ENCODE data around the gene AP2A1.

DNA sequence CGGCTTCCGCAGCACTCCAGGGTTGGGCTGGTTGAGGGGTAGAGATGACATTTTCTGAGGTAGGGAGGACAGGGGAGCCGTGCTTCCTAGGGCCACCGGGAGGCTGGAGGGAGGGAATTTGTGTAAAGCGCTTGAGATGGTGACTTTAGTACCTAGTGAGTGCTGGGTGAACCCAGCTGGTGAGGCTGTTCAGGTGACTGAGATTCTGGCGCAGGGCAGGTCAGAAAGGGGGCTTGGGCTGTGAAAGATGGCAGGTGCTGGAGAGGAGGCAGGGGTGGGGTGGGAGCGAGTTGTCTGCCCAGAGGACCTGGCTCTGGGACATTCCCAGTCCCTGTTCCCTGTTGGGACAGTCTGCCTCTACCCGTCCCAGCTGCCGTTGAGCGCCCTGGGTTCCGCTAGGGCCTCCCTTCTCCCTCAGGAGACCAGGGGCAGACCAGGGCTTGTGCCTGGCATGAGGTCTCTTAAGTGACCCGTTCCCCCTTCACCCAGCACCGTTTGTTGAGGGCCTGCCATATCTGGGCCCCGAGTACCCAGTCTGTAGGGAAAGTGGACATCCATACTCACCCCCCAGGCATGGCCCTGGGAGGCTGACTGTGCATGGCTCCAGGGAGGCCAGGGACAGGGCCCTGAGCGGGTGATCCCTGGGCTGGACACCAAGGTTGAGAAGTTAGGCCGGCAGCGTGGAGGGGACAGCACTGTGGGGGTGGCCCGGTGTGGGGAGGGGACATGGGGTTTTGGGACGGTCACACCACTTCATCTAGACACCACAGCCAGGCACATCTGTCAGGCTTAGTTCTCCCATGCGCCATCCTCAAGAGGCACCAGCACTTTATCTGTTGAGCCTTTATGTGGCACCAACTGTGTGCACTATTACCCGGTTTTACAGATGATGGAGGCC lies 89.1 kb downstream of the AP2A1 start:
- TF ChIP-seq, protein P1, sequence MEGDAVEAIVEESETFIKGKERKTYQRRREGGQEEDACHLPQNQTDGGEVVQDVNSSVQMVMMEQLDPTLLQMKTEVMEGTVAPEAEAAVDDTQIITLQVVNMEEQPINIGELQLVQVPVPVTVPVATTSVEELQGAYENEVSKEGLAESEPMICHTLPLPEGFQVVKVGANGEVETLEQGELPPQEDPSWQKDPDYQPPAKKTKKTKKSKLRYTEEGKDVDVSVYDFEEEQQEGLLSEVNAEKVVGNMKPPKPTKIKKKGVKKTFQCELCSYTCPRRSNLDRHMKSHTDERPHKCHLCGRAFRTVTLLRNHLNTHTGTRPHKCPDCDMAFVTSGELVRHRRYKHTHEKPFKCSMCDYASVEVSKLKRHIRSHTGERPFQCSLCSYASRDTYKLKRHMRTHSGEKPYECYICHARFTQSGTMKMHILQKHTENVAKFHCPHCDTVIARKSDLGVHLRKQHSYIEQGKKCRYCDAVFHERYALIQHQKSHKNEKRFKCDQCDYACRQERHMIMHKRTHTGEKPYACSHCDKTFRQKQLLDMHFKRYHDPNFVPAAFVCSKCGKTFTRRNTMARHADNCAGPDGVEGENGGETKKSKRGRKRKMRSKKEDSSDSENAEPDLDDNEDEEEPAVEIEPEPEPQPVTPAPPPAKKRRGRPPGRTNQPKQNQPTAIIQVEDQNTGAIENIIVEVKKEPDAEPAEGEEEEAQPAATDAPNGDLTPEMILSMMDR (IDR thresholded peaks at IDR 0.05) = no peak
- TF ChIP-seq MYC (IDR thresholded peaks at IDR 0.05; ENCODE audit: borderline replicate concordance, low read length) = no peak
- TF ChIP-seq, protein P2, sequence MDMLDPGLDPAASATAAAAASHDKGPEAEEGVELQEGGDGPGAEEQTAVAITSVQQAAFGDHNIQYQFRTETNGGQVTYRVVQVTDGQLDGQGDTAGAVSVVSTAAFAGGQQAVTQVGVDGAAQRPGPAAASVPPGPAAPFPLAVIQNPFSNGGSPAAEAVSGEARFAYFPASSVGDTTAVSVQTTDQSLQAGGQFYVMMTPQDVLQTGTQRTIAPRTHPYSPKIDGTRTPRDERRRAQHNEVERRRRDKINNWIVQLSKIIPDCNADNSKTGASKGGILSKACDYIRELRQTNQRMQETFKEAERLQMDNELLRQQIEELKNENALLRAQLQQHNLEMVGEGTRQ (IDR thresholded peaks at IDR 0.05) = no peak
- TF ChIP-seq CBX2 (IDR thresholded peaks at IDR 0.05; ENCODE audit: borderline replicate concordance, low read depth) = no peak

All from A549 (cell line).